Pancreas (tissue), 10 donors: ENCODE measurements around the gene STK39. TPM values are rescaled to one million over a fixed set of nuclear protein-coding genes. Genes with fewer than 3 reads are reported as not detected.

ENCODE experiments used
- ATAC-seq, 4 donors: fragments of 200-7000 bp; cut with Tn5 transposase; one replicate each; pipeline versions ENCODE4 v1.8.0 to v1.9.1; 2020; ENCODE audit warnings: mild to moderate bottlenecking in 4 of 4, moderate library complexity in 4 of 4
- DNase-seq, 6 donors: peaks; one replicate each; pipeline ENCODE4 v3.0.0-alpha.2; 2020
- FAIRE-seq: peaks from 2 replicates; lab custom pipeline; 2012; peaks lifted over from hg19 to GRCh38; lab: Jason Lieb, UNC
- H3K27ac ChIP-seq, 4 donors: fragments of 200-600 bp; sonication (generic); 1 replicate in 3 of 4; 2 replicates in 1 of 4; pipeline versions ENCODE4 v1.5.0 to v1.8.0; 2020
- H3K27me3 ChIP-seq, 4 donors: fragments of 200-600 bp; one replicate each; pipeline ENCODE4 v1.8.0; 2021
- H3K36me3 ChIP-seq, 3 donors: fragments of 200-600 bp; sonication (generic) in 1 of 3; one replicate each; pipeline versions ENCODE4 v1.5.0 to v1.8.0; 2020 to 2021
- H3K4me1 ChIP-seq, 3 donors: fragments of 200-600 bp; one replicate each; pipeline ENCODE4 v1.8.0; 2021
- H3K4me3 ChIP-seq, 4 donors: fragments of 200-600 bp; sonication (generic) in 2 of 4; one replicate each; pipeline versions ENCODE4 v1.5.0 to v1.8.0; 2020 to 2021
- H3K9me3 ChIP-seq, 4 donors: fragments of 200-600 bp; one replicate each; pipeline ENCODE4 v1.8.0; 2021
- CTCF ChIP-seq, 4 donors: fragments of 200-600 bp; sonication (generic) in 3 of 4; IDR thresholded peaks; one replicate each; pipeline versions ENCODE4 v1.5.0 to v1.8.0; 2021; ENCODE audit warnings: antibody characterized with exemption in 4 of 4
- WGBS, 2 donors: extraction: QIAGEN DNeasy Blood & Tissue Kit; methylation state at CpG; one replicate each; pipeline ENCODE4 v1.1.7; 2013; 5-methylcytosine and 5-hydroxymethylcytosine counted together
- intact Hi-C, 3 donors: fragments of 100-400 bp; cut with DNase I; formaldehyde crosslinking; loops; one replicate each; pipeline versions ENCODE4 v1.11.1 to v1.14.2; 2022
- polyA plus RNA-seq, 2 donors: library from polyadenylated mRNA; stranded (reverse); fragments of 200-250 nt; gene quantifications; one replicate each; pipeline ENCODE4 v1.2.3, GENCODE V29; 2013
- total RNA-seq, 6 donors: library from RNA; stranded (reverse); fragmentation: NEBNext Ultra II Directional in 4 of 6; extraction: Animal tissue kit (Norgen Biotek cat#: 25700) in 4 of 6; gene quantifications; one replicate each; pipeline versions ENCODE4 v1.2.1 to v1.2.4, GENCODE V29; 2021 to 2023
- donor health status: healthy with polysubstance abuse.
- donor health status: DM: no; HTN: no; CAD: no; lungs with moderate emphysema.
- donor health status: DM: no; HTN: no; CAD: no.
- donor health status: control.
- donor health status: control.
- donor health status: Bipolar disorder and iron deficiency.
- donor health status: DM: yes; HTN: yes; CAD: no.
- donor health status: DM: no; HTN: no; CAD: no.
- donor health status: DM: no; HTN: no; CAD: no.
- donor health status: DM: yes; HTN: yes; CAD: no.

The STK39 gene
- total and polyA plus RNA-seq, 8 donors, result 9.5 to 23.1 (median 15.5) TPM

- 10 to 15% methylated on average over 11 of the region's 11 CpGs for WGBS, 2 donors
- intact Hi-C loops, result loop anchor here in 1 of 3 donors (10.0 kb wide), 1 partner anchor 111 kb away; no protein-coding TSS in a partner anchor
- Histone ChIP-seq H3K36me3 (no peaks in the 10 kb centered on the region), H3K4me1 (peaks cover 10 to 28% (median 14%) of the 10 kb centered on the region in 3 donors), H3K4me3 (peak overlapping the region; percentile 69 to 93 (median 90)), H3K9me3 (no peaks in the 10 kb centered on the region), H3K27me3 (no peaks in the 10 kb centered on the region), H3K27ac (peak overlapping the region; percentile 81 to 95 (median 91))
- peak in 1 of 4 donors; percentile 3 for ATAC-seq
- no peak for FAIRE-seq
- no peak for TF ChIP-seq CTCF (IDR thresholded peaks at IDR 0.05)
- no peak for DNase-seq
These were observed 1.3 kb downstream of the STK39 start for GRCh38 chr2:168246072-168246482.

- H3K4me3 ChIP-seq, result peak overlapping the region in 2 of 4 donors; percentile 9 to 93
- peak in 1 of 4 donors; percentile 8 for ATAC-seq
- FAIRE-seq, result no peak
These were observed 2.1 kb downstream of the STK39 start for GRCh38 chr2:168245074-168245825.

GRCh38 chr2:168244318-168244717, 3.1 kb downstream of the STK39 start:
- no peaks in the 10 kb centered on the region for H3K36me3 ChIP-seq
- peak in 3 of 4 donors; percentile 32 to 42 (median 38) for ATAC-seq
- WGBS, 2 donors, result 17 to 20% methylated on average over 8 of the region's 8 CpGs
- TF ChIP-seq CTCF (IDR thresholded peaks at IDR 0.05), result no peak
- intact Hi-C loops, result loop anchor here in 1 of 3 donors (10.0 kb wide), 1 partner anchor 110 kb away; no protein-coding TSS in a partner anchor
- peaks cover 10 to 28% (median 14%) of the 10 kb centered on the region in 3 donors for H3K4me1 ChIP-seq
- no peak for FAIRE-seq
- H3K4me3 ChIP-seq, result peak overlapping the region in 1 of 4 donors; percentile 4
- peak in 3 of 6 donors; percentile 34 to 53 (median 38) for DNase-seq
- no peaks in the 10 kb centered on the region for H3K27me3 ChIP-seq
- H3K9me3 ChIP-seq, result no peaks in the 10 kb centered on the region
- peak overlapping the region; percentile 9 to 51 (median 15) for H3K27ac ChIP-seq

More at GRCh38 chr2:168245074-168245825, 2.1 kb downstream of the STK39 start:
- no peak for DNase-seq
- H3K36me3 ChIP-seq, result no peaks in the 10 kb centered on the region
- H3K27ac ChIP-seq, result peak overlapping the region in 3 of 4 donors; percentile 9 to 51 (median 20)
- no peaks in the 10 kb centered on the region for H3K27me3 ChIP-seq
- no peaks in the 10 kb centered on the region for H3K9me3 ChIP-seq
- intact Hi-C loops, result loop anchor here in 1 of 3 donors (10.0 kb wide), 1 partner anchor 110 kb away; no protein-coding TSS in a partner anchor
- whole genome bisulfite sequencing, 2 donors, result 70 to 76% methylated on average over 7 of the region's 7 CpGs
- TF ChIP-seq CTCF (IDR thresholded peaks at IDR 0.05), result no peak
- H3K4me1 ChIP-seq, result peaks cover 10 to 28% (median 14%) of the 10 kb centered on the region in 3 donors

GRCh38 chr2:168243061-168243460, 4.3 kb downstream of the STK39 start:
- no peak overlapping the region for H3K27ac ChIP-seq
- FAIRE-seq (no peak), ATAC-seq (no peak), DNase-seq (no peak)
- no peaks in the 10 kb centered on the region for H3K27me3 ChIP-seq
- TF ChIP-seq CTCF (IDR thresholded peaks at IDR 0.05), result no peak
- H3K9me3 ChIP-seq, result no peaks in the 10 kb centered on the region
- H3K36me3 ChIP-seq, result no peaks in the 10 kb centered on the region
- 89% methylated on average over 5 of the region's 5 CpGs for WGBS, 2 donors
- peaks cover 7 to 28% (median 14%) of the 10 kb centered on the region in 3 donors for H3K4me1 ChIP-seq
- no peak overlapping the region for H3K4me3 ChIP-seq
- intact Hi-C loops, result loop anchor here in 1 of 3 donors (10.0 kb wide), 1 partner anchor 108 kb away; no protein-coding TSS in a partner anchor
